ENCODE results near the gene NSUN2. TPM values are rescaled to one million over a fixed set of nuclear protein-coding genes. Genes with fewer than 3 reads are reported as not detected.
"Not testable (repeated sequence)": the region's sequence is repeated elsewhere in the genome, so short reads cannot be mapped to it uniquely, and the experiment has no call there.

The NSUN2 gene
- total RNA-seq, 1 donor from 2014 or later, result 30.8 TPM

DNA sequence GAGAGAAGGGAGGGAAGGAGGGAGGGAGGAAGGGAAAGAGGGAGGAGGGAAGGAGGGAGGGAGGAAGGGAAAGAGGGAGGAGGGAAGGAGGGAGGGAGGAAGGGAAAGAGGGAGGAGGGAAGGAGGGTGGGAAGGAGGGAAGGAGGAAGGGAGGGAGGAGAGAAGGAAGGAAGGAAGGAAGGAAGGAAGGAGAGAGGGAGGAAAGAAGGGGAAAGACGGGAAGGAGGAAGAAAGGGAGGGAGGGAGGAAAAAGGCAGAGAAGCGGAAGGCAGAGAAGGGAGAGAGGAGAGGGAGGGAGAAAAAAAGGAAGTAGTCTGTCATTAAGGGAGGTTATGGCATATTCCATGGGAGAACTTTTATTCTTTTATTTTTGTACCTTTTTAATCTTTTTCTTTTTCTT is 61.2 kb downstream of the NSUN2 start:
- H3K9ac ChIP-seq (ENCODE audit: low read depth in 1 of 3, low read length in 3 of 3); H3K27ac ChIP-seq (ENCODE audit: low read depth, low read length); H3K36me3 ChIP-seq (ENCODE audit: control insufficient read depth in 3 of 3, insufficient read depth in 3 of 3, low read length in 3 of 3); H3K4me3 ChIP-seq (ENCODE audit: low read length in 3 of 3); H3K9me3 ChIP-seq (ENCODE audit: control insufficient read depth in 3 of 3, low read length in 3 of 3); H3K27me3 ChIP-seq (ENCODE audit: control insufficient read depth in 3 of 3, insufficient read depth in 3 of 3, low read length in 3 of 3): not testable (repeated sequence)
- peaks cover 6 to 17% (median 16%) of the 10 kb centered on the region in 3 donors for H3K4me1 ChIP-seq (ENCODE audit: control insufficient read depth in 3 of 3, insufficient read depth in 3 of 3, low read length in 3 of 3)

DNA sequence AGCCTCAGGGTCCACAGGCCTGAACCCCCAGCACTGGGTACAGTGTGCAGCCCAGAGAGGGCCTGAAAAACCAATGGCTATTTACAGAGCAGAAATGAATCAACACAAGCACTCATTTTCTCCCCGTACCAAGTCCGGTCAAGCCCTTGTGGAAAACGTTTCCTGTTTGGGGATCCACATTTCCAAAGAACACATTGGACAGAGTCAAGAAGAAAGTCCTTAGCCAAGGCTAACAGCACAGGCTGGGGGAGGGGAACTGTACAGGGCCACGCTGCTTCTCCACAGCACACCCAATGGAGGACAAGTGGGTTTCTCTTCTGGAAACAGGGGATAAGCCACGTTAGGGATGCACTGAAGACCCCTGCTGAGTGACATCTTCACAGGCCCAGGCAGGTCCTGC is 62.3 kb downstream of the NSUN2 start:
- Histone ChIP-seq H3K9ac (ENCODE audit: low read depth in 1 of 3, low read length in 3 of 3) (no peak overlapping the region), H3K27me3 (ENCODE audit: control insufficient read depth in 3 of 3, insufficient read depth in 3 of 3, low read length in 3 of 3) (no peaks in the 10 kb centered on the region), H3K9me3 (ENCODE audit: control insufficient read depth in 3 of 3, low read length in 3 of 3) (no peaks in the 10 kb centered on the region), H3K27ac (ENCODE audit: low read depth, low read length) (no peak overlapping the region), H3K36me3 (ENCODE audit: control insufficient read depth in 3 of 3, insufficient read depth in 3 of 3, low read length in 3 of 3) (no peaks in the 10 kb centered on the region), H3K4me1 (ENCODE audit: control insufficient read depth in 3 of 3, insufficient read depth in 3 of 3, low read length in 3 of 3) (peaks cover 0 to 10% (median 8%) of the 10 kb centered on the region in 3 donors), H3K4me3 (ENCODE audit: low read length in 3 of 3) (no peak overlapping the region)

DNA sequence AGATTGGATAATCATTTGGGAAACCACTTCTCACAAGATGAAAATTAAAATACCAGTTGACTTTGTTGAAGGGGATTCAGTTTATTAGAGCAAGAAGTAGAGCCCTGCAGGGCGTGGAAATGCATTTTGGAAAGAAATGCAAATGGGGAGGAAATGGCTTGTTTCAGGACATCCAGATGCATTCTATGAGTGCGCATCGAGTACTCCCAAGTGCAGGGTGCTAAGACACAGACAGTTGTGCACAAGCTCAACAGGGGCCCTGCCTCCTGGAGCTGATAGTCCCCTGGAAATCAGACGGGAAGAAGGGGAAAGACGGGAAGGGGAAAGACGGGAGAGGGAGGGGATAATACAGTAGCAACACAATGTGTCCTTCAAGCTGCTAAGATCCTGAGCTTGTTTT is 64.0 kb downstream of the NSUN2 start:
- Histone ChIP-seq H3K4me1 (ENCODE audit: control insufficient read depth in 3 of 3, insufficient read depth in 3 of 3, low read length in 3 of 3) (no peaks in the 10 kb centered on the region), H3K9ac (ENCODE audit: low read depth in 1 of 3, low read length in 3 of 3) (no peak overlapping the region), H3K36me3 (ENCODE audit: control insufficient read depth in 3 of 3, insufficient read depth in 3 of 3, low read length in 3 of 3) (no peaks in the 10 kb centered on the region), H3K27me3 (ENCODE audit: control insufficient read depth in 3 of 3, insufficient read depth in 3 of 3, low read length in 3 of 3) (no peaks in the 10 kb centered on the region), H3K9me3 (ENCODE audit: control insufficient read depth in 3 of 3, low read length in 3 of 3) (no peaks in the 10 kb centered on the region), H3K4me3 (ENCODE audit: low read length in 3 of 3) (no peak overlapping the region), H3K27ac (ENCODE audit: low read depth, low read length) (no peak overlapping the region)

DNA sequence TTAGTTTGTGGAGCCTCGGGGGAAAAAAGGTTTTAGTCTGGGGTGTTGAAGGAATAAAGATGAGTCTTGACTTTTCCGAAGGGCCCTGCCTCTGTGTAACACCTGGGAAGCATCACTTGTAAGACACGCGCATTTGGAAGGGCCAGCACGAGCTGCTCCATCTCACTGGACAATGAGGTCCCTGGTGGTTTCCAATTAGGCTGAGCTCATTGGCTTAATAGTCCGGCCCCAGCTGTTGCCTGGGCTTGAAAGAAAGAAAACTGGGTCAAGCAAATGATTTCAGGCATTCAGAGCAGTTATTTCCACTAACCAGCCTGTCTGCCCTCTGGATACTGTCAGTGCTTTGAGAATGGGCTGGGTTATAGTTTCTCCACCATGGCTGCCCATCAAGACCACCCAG is 64.5 kb downstream of the NSUN2 start:
- Histone ChIP-seq H3K9ac (ENCODE audit: low read depth in 1 of 3, low read length in 3 of 3) (no peak overlapping the region), H3K4me3 (ENCODE audit: low read length in 3 of 3) (no peak overlapping the region), H3K27ac (ENCODE audit: low read depth, low read length) (no peak overlapping the region), H3K36me3 (ENCODE audit: control insufficient read depth in 3 of 3, insufficient read depth in 3 of 3, low read length in 3 of 3) (no peaks in the 10 kb centered on the region), H3K9me3 (ENCODE audit: control insufficient read depth in 3 of 3, low read length in 3 of 3) (no peaks in the 10 kb centered on the region), H3K27me3 (ENCODE audit: control insufficient read depth in 3 of 3, insufficient read depth in 3 of 3, low read length in 3 of 3) (no peaks in the 10 kb centered on the region), H3K4me1 (ENCODE audit: control insufficient read depth in 3 of 3, insufficient read depth in 3 of 3, low read length in 3 of 3) (no peaks in the 10 kb centered on the region)

DNA sequence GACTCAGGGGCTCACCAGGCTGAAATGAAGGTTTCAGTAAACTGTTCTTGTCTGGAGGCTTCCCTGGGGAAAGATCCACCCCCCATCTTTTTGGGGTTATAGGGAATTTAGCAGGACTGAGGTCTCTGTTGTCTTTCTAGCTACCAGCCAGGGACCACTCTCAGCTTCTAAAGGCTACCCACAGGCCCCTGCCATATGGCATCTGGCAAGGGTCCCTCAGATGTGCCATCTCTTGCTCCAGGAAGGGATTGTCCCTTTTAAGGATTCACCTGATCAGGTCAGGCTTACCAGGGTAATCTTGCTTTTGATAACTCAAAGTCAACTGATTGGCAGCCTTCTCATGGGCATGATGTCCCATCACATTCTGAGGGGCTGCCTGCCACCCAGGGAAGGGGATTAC is 65.0 kb downstream of the NSUN2 start:
- Histone ChIP-seq H3K36me3 (ENCODE audit: control insufficient read depth in 3 of 3, insufficient read depth in 3 of 3, low read length in 3 of 3) (no peaks in the 10 kb centered on the region), H3K27ac (ENCODE audit: low read depth, low read length) (no peak overlapping the region), H3K4me3 (ENCODE audit: low read length in 3 of 3) (no peak overlapping the region), H3K9ac (ENCODE audit: low read depth in 1 of 3, low read length in 3 of 3) (no peak overlapping the region), H3K27me3 (ENCODE audit: control insufficient read depth in 3 of 3, insufficient read depth in 3 of 3, low read length in 3 of 3) (no peaks in the 10 kb centered on the region), H3K9me3 (ENCODE audit: control insufficient read depth in 3 of 3, low read length in 3 of 3) (no peaks in the 10 kb centered on the region), H3K4me1 (ENCODE audit: control insufficient read depth in 3 of 3, insufficient read depth in 3 of 3, low read length in 3 of 3) (no peaks in the 10 kb centered on the region)

DNA sequence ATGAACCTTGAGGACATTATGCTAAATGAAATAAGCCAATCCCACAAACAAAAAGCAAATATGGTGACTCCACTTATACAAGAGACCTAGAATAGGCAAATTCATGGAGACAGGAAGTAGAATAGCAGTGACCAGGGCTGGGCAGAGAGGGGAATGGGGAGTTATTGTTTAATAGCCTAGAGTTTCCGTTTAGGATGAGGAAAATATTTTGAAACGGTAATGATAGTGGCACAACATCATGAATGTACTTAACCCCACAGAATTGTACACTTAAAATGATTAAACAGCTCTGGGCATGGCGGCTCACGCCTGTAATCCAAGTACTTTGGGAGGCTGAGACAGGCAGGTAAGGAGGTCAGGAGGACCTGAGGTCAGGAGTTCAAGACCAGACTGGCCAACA is 65.8 kb downstream of the NSUN2 start:
- no peak overlapping the region for H3K9ac ChIP-seq (ENCODE audit: low read depth in 1 of 3, low read length in 3 of 3)
- no peaks in the 10 kb centered on the region for H3K4me1 ChIP-seq (ENCODE audit: control insufficient read depth in 3 of 3, insufficient read depth in 3 of 3, low read length in 3 of 3)
- H3K4me3 ChIP-seq (ENCODE audit: low read length in 3 of 3), result no peak overlapping the region
- no peak overlapping the region for H3K27ac ChIP-seq (ENCODE audit: low read depth, low read length)
- H3K9me3 ChIP-seq (ENCODE audit: control insufficient read depth in 3 of 3, low read length in 3 of 3), result no peaks in the 10 kb centered on the region
- no peaks in the 10 kb centered on the region for H3K36me3 ChIP-seq (ENCODE audit: control insufficient read depth in 3 of 3, insufficient read depth in 3 of 3, low read length in 3 of 3)
- H3K27me3 ChIP-seq (ENCODE audit: control insufficient read depth in 3 of 3, insufficient read depth in 3 of 3, low read length in 3 of 3), result no peaks in the 10 kb centered on the region

DNA sequence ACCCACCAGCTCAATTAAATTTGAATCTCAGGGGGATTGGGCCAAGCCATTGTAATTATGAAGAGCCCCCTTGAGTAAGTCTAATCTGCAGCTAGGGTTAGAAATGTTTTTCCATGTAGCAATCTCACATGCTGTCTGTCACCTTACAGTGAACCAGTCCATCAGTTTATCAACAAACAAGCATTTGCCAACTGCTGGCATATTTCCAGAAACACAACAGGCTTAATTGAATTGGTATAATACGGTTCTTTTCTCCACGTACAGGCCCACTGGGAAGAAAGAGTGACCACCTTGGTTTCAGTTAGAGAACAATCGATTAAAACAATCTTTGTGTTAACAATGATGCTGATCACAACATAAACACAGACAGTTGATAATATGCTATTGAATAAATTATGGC is 67.4 kb downstream of the NSUN2 start:
- Histone ChIP-seq H3K27ac (ENCODE audit: low read depth, low read length) (no peak overlapping the region), H3K4me1 (ENCODE audit: control insufficient read depth in 3 of 3, insufficient read depth in 3 of 3, low read length in 3 of 3) (no peaks in the 10 kb centered on the region), H3K9ac (ENCODE audit: low read depth in 1 of 3, low read length in 3 of 3) (no peak overlapping the region), H3K36me3 (ENCODE audit: control insufficient read depth in 3 of 3, insufficient read depth in 3 of 3, low read length in 3 of 3) (no peaks in the 10 kb centered on the region), H3K9me3 (ENCODE audit: control insufficient read depth in 3 of 3, low read length in 3 of 3) (no peaks in the 10 kb centered on the region), H3K27me3 (ENCODE audit: control insufficient read depth in 3 of 3, insufficient read depth in 3 of 3, low read length in 3 of 3) (no peaks in the 10 kb centered on the region), H3K4me3 (ENCODE audit: low read length in 3 of 3) (no peak overlapping the region)

DNA sequence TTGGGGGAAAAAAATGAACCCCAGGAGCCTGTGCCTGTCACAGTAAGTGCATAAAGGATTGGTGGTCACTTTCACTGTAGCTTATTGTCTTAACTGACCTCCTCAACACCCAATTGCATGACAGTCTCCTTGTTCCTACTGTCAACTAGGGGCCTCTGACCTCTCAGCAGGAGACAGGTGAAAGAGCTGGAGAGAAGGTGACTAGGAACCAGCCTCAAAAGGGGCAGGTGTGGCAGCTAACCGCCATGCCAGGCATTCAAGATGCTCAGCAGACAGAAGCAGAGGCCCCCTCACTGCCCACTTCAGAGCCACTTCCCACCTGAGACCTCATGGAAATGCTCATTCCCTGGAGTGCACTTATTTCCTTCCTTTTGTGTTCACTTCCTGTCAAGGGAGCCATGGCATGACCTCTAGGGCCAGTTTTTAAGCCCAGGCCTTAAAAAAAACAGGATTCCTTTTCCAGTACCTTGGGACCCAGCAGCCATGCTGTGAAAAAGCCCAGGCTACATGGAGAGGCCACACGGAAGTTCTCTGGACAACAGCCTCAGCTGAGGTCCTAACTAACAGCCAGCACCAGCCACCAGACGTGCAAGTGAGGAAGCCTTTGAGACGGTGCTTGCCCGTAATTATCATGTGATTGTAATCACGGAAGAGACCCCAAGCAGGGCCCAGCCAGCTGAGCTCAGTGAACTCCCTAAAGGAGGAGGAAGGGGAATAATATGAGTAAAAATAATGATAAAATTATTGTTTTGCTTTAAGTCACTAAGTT is 74.9 kb downstream of the NSUN2 start:
- Histone ChIP-seq H3K27me3 (ENCODE audit: control insufficient read depth in 3 of 3, insufficient read depth in 3 of 3, low read length in 3 of 3) (no peaks in the 10 kb centered on the region), H3K9ac (ENCODE audit: low read depth in 1 of 3, low read length in 3 of 3) (no peak overlapping the region), H3K4me3 (ENCODE audit: low read length in 3 of 3) (no peak overlapping the region), H3K36me3 (ENCODE audit: control insufficient read depth in 3 of 3, insufficient read depth in 3 of 3, low read length in 3 of 3) (no peaks in the 10 kb centered on the region), H3K4me1 (ENCODE audit: control insufficient read depth in 3 of 3, insufficient read depth in 3 of 3, low read length in 3 of 3) (peaks cover 0 to 8% (median 0%) of the 10 kb centered on the region in 3 donors), H3K9me3 (ENCODE audit: control insufficient read depth in 3 of 3, low read length in 3 of 3) (no peaks in the 10 kb centered on the region), H3K27ac (ENCODE audit: low read depth, low read length) (no peak overlapping the region)

DNA sequence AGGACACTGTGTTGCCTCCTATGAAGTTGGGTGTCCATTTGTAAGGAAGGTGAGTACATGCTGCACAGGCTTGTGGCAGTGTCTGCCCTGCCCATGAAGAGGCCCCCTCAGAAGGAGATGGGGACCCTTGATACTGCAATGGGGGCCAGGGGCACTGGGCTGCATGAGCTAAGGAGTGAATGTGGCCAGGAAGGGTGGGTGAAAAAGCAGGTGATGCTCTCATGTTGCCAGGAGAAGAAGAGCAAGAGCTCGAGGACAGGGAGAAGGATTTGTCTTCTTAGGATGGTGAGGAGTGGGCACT is 76.1 kb downstream of the NSUN2 start:
- Histone ChIP-seq H3K9me3 (ENCODE audit: control insufficient read depth in 3 of 3, low read length in 3 of 3) (no peaks in the 10 kb centered on the region), H3K4me1 (ENCODE audit: control insufficient read depth in 3 of 3, insufficient read depth in 3 of 3, low read length in 3 of 3) (peaks cover 0 to 14% (median 7%) of the 10 kb centered on the region in 3 donors), H3K4me3 (ENCODE audit: low read length in 3 of 3) (no peak overlapping the region), H3K27me3 (ENCODE audit: control insufficient read depth in 3 of 3, insufficient read depth in 3 of 3, low read length in 3 of 3) (no peaks in the 10 kb centered on the region), H3K36me3 (ENCODE audit: control insufficient read depth in 3 of 3, insufficient read depth in 3 of 3, low read length in 3 of 3) (no peaks in the 10 kb centered on the region), H3K27ac (ENCODE audit: low read depth, low read length) (no peak overlapping the region), H3K9ac (ENCODE audit: low read depth in 1 of 3, low read length in 3 of 3) (no peak overlapping the region)

DNA sequence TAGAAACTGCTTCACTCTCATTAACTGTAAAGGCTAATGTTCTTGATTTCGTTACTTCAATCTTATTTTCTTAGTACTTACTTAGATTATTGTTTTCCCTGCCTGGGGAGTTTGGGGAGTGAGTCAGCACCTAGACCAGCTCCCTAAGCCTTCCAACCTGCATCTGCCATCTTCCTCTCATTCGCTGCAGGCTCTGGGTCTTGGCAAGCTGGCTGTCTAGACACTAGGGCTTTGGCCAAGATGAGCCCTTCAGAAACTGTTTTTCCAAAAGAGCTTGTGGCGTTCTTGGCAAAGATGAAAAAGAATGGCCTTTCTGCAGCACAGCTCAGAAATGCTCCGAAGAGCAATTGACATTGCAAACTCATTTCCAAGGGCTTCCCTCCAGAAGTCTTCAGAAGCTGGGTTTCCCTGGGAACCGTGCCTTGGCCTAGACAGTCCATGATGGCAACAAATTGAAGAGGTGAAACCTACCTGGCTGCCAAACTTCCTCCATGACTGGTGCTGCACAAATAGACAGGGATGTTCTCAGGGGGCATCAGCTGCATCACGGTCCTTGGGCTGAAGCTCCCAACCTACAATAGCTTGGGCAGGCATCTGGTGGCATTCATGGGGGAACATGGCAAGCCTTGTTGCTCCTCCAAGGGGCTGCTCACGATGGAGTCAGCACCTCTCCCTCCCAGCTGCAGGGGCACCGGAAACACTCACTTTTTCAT is 76.6 kb downstream of the NSUN2 start:
- peaks cover 4 to 17% (median 11%) of the 10 kb centered on the region in 3 donors for H3K4me1 ChIP-seq (ENCODE audit: control insufficient read depth in 3 of 3, insufficient read depth in 3 of 3, low read length in 3 of 3)
- no peaks in the 10 kb centered on the region for H3K36me3 ChIP-seq (ENCODE audit: control insufficient read depth in 3 of 3, insufficient read depth in 3 of 3, low read length in 3 of 3)
- no peaks in the 10 kb centered on the region for H3K9me3 ChIP-seq (ENCODE audit: control insufficient read depth in 3 of 3, low read length in 3 of 3)
- H3K27me3 ChIP-seq (ENCODE audit: control insufficient read depth in 3 of 3, insufficient read depth in 3 of 3, low read length in 3 of 3), result no peaks in the 10 kb centered on the region
- no peak overlapping the region for H3K27ac ChIP-seq (ENCODE audit: low read depth, low read length)
- no peak overlapping the region for H3K4me3 ChIP-seq (ENCODE audit: low read length in 3 of 3)
- no peak overlapping the region for H3K9ac ChIP-seq (ENCODE audit: low read depth in 1 of 3, low read length in 3 of 3)

All from skeletal muscle tissue (tissue), 4 donors.